ENCODE data around the gene NEDD9. TPM values are rescaled to one million over a fixed set of nuclear protein-coding genes. Genes with fewer than 3 reads are reported as not detected.

The NEDD9 gene
- total and polyA plus RNA-seq, 2 of the 13 experiments (the other 11 are each of a cell fraction or from before 2014, with no cell fraction given), result 27.1 to 389 TPM

DNA sequence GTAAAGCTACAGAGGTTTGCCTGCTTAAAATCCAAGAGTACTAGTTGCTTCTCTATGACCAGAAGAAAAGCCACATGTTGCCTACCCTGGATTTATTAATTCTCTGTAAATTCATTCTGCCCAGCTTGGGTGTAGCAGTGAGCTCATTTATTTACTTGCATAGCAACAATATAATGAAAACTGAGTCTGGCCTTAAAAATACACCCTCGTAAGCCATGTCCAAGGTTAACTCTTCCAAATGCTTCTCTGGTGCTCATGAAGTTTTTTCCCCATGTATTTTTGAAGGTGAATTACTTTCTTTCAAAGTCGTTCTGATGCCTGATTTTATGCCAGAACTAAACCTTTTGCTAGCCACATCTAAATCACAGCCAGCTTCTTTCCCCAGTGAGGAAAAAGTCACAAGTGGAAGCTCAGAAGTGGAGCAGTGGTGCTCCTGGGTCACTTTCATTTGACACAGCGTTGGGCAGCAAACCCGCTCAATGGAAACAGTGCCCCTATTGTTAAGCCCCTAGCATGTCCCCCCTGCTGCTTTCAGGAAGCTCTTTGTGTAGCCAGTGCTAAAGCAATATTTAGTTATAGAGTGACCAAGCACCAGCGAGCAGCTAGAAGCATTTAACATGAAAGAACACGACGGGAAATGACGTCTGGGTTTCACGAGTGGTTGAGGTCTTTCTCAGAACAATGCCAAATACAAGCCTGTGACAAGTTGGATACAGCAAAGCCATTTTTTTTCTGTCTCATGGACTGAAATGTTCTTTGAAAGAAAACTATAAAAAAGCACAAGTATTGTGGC, 29.8 kb downstream of the NEDD9 start (continued):
- no peak for TF ChIP-seq ZNF720 (CRISPR knock-in tag; IDR thresholded peaks at IDR 0.05)
- peak; percentile 91; the same call in 1 of the 2 replicates for TF ChIP-seq ZNF784 (CRISPR knock-in tag; IDR thresholded peaks at IDR 0.05; ENCODE audit: borderline replicate concordance)
- TF ChIP-seq ZNF331 (CRISPR knock-in tag; IDR thresholded peaks at IDR 0.05), result peak; percentile 73
- TF ChIP-seq KMT2B (CRISPR knock-in tag; IDR thresholded peaks at IDR 0.05), result peak; percentile 49; the same call in 1 of the 2 replicates
- no peak; the same call in 1 of the 2 replicates for TF ChIP-seq ZBTB7A (CRISPR knock-in tag; IDR thresholded peaks at IDR 0.05)
- TF ChIP-seq ARNT2 (CRISPR knock-in tag; IDR thresholded peaks at IDR 0.05; ENCODE audit: low read depth), result peak; percentile 53; the same call in 1 of the 2 replicates
- TF ChIP-seq PLRG1 (conservative IDR thresholded peaks at IDR 0.05), result no peak
- TF ChIP-seq FLYWCH1 (CRISPR knock-in tag; IDR thresholded peaks at IDR 0.05), result no peak
- TF ChIP-seq FOXK1 (CRISPR knock-in tag; IDR thresholded peaks at IDR 0.05; ENCODE audit: borderline replicate concordance, low read depth), result peak; percentile 70; the same call in 1 of the 2 replicates
- TF ChIP-seq ZNF777 (CRISPR knock-in tag; IDR thresholded peaks at IDR 0.05), result 0 out of 2 replicates have a peak, but pooled peaks have one; percentile 12
- no peak for TF ChIP-seq ZFP37 (CRISPR knock-in tag; IDR thresholded peaks at IDR 0.05; ENCODE audit: borderline replicate concordance)
- no peak for TF ChIP-seq NR0B2 (CRISPR knock-in tag; IDR thresholded peaks at IDR 0.05)
- TF ChIP-seq RCOR2 (CRISPR knock-in tag; IDR thresholded peaks at IDR 0.05), result peak; percentile 82
- TF ChIP-seq ZNF609 (CRISPR knock-in tag; IDR thresholded peaks at IDR 0.05; ENCODE audit: borderline replicate concordance), result peak; percentile 64; the same call in 1 of the 2 replicates
- TF ChIP-seq, protein P1, sequence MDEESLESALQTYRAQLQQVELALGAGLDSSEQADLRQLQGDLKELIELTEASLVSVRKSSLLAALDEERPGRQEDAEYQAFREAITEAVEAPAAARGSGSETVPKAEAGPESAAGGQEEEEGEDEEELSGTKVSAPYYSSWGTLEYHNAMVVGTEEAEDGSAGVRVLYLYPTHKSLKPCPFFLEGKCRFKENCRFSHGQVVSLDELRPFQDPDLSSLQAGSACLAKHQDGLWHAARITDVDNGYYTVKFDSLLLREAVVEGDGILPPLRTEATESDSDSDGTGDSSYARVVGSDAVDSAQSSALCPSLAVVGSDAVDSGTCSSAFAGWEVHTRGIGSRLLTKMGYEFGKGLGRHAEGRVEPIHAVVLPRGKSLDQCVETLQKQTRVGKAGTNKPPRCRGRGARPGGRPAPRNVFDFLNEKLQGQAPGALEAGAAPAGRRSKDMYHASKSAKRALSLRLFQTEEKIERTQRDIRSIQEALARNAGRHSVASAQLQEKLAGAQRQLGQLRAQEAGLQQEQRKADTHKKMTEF (CRISPR knock-in tag; IDR thresholded peaks at IDR 0.05), result peak; percentile 88
- 0 out of 2 replicates have a peak, but pooled peaks have one; percentile 50 for TF ChIP-seq ZNF280D (CRISPR knock-in tag; IDR thresholded peaks at IDR 0.05)
- peak; percentile 86 for TF ChIP-seq KAT8 (CRISPR knock-in tag; IDR thresholded peaks at IDR 0.05)

Measured in HepG2 (cell line).